Measurements from ENCODE around the gene DCDC1.

Gene DCDC1

DNA sequence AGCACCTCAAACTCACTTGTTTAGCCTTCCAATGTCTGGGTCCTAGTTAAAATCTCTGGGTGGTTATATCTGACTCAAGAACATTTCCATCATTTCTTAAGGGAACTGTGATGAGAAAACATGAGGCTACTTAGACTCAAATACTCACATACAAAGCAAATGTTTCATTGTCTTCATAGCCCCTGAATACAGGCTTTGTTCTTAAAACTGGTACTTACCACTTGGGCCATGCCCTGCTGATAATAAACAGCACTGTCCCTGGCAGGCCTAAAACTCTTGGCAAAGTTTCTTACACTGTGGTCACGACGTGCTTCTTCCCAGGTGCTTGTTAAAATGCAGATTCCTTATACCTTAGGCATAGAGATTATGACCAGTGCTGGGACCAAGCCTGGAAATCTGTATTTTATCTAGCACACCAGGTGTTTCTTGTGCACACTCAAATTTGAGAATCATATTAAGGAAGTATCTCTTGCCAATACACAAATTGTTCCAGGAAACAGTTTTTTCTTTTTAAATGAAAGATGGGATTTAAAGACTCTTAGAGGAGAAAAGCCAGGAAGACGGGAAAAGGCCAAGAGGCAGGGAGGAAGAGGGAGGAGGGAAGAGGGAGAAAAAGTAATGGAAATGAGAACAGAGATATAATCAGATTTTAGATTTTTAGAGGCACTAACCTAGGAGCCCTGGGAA is 495.5 kb downstream of the DCDC1 start:
- TF ChIP-seq, protein P1, sequence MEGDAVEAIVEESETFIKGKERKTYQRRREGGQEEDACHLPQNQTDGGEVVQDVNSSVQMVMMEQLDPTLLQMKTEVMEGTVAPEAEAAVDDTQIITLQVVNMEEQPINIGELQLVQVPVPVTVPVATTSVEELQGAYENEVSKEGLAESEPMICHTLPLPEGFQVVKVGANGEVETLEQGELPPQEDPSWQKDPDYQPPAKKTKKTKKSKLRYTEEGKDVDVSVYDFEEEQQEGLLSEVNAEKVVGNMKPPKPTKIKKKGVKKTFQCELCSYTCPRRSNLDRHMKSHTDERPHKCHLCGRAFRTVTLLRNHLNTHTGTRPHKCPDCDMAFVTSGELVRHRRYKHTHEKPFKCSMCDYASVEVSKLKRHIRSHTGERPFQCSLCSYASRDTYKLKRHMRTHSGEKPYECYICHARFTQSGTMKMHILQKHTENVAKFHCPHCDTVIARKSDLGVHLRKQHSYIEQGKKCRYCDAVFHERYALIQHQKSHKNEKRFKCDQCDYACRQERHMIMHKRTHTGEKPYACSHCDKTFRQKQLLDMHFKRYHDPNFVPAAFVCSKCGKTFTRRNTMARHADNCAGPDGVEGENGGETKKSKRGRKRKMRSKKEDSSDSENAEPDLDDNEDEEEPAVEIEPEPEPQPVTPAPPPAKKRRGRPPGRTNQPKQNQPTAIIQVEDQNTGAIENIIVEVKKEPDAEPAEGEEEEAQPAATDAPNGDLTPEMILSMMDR (IDR thresholded peaks at IDR 0.05; ENCODE audit: low read depth, low read length), result no peak
- H3K4me3 ChIP-seq (ENCODE audit: low read depth, low read length), result no peak overlapping the region

DNA sequence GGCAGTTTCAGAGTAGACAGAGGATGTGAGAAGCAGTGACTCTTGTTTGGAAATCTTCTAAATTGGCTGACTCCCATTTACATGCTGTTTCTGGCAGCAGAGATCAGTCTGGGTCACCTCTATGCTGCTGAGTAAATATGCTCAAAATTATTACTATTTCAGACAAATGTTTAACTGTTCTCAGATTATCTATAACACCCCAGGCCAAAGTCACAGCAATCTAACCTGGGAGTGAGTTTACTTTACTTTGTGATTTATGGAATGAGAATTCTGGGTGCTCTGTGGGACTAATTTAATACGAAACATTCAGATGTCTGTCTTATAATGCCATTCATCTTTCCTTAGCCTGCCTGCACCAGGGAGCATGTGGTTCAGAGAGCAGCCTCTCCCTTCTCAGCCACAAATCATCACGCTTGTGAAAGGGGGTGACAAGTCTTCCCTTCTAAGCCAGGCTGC is 500.9 kb downstream of the DCDC1 start:
- H3K4me3 ChIP-seq (ENCODE audit: low read depth, low read length), result no peak overlapping the region
- TF ChIP-seq, protein P1 (IDR thresholded peaks at IDR 0.05; ENCODE audit: low read depth, low read length), result no peak

DNA sequence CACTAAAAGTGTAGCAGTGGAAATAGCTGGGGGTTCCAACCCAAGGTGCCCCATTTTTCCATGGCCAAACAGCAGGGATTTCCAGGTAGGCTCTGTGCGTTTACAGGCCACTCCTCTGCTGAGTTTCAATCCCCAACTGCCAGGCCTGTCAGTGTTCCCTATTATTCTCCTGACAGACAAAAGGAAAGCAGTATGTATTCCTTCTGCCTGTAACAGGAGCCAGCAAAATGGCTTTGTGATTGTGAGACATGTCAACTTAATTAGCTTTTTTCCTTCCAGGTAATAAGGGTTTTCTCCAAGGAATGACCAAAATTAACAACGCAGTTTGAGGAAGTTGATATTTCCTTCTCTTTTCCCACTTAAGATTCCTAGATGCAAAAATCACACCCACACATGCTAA is 506.3 kb downstream of the DCDC1 start:
- TF ChIP-seq, protein P1 (IDR thresholded peaks at IDR 0.05; ENCODE audit: low read depth, low read length), result no peak
- no peak overlapping the region for H3K4me3 ChIP-seq (ENCODE audit: low read depth, low read length)

DNA sequence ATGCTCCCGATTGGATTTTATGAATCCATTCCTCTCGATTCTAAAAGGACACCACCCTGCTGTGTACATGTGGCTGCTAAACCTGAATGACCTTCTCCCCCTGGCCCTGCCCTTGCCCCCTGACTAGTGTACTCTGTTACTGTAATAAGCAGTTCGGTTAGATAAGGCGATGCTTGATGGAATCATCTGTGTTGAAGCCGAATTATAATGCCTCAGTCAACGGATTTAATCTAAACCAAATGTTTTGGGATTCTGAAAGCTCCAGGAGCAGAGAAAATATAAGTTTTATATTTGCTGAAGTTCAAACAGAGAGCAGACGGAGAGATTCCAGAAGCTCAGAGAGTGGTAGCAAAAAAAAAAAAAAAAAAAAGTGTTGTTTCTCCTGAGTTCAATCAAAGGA is 508.0 kb downstream of the DCDC1 start:
- TF ChIP-seq, protein P1 (IDR thresholded peaks at IDR 0.05; ENCODE audit: low read depth, low read length), result no peak
- no peak overlapping the region for H3K4me3 ChIP-seq (ENCODE audit: low read depth, low read length)

DNA sequence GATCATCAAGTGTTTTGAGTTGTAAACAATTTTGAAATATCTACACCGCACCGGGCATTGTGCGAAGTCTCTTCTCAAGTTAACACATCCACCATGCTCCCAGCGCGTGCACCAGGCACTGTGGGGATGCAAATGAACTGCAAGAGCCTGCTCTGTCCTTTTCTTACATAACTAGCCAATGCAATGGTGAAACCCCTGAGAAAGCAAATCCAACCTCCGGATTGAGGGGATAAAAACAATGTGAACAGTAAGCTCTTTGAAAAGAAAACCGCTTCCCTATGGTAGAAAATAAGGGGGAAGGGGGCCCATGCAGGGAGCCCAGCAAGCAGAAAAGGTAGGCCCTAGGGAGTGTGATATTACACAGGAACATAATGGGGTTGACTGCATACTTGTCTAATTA is 508.5 kb downstream of the DCDC1 start:
- no peak overlapping the region for H3K4me3 ChIP-seq (ENCODE audit: low read depth, low read length)
- TF ChIP-seq, protein P1 (IDR thresholded peaks at IDR 0.05; ENCODE audit: low read depth, low read length), result no peak

DNA sequence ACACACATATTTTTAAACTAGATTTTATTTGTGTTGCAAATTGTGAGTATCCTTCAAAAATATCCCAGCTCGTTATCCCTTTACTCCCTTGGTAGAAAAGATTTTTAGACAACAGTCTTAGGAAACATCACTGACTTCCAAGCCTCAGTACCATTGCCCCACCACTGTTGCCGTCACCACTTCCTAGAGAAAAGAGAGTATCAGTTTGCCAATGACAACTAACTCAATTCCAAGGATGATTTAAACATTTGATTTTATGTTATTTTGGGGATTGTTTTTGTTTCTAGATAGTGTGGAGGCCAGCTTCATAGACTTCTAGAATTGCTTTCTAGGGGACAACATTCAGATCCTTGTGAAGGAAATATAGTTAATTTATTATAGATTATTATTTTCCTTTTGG is 509.4 kb downstream of the DCDC1 start:
- TF ChIP-seq, protein P1 (IDR thresholded peaks at IDR 0.05; ENCODE audit: low read depth, low read length), result no peak
- H3K4me3 ChIP-seq (ENCODE audit: low read depth, low read length), result no peak overlapping the region

DNA sequence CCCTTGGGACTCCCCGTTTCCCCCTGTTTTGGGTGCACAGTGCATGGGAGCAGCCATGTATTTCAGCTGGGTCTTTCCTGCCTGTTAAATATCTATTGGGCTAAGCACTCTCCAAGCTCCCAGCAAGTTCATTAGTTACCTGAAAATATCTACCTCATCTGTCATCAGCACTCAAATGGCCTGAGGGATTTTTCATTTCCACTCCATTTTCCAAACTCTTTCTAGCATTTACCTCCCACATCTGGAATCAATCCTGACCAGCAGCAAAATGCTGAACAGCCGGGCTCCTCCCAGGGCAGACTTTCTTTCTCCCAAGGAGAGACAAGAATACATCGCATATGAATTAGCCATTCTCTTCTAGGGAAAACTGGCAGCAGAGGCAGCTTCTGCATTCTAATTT is 509.9 kb downstream of the DCDC1 start:
- TF ChIP-seq, protein P1 (IDR thresholded peaks at IDR 0.05; ENCODE audit: low read depth, low read length), result no peak
- no peak overlapping the region for H3K4me3 ChIP-seq (ENCODE audit: low read depth, low read length)
